HepG2 (cell line): ENCODE results near the gene NLE1. TPM values are rescaled to one million over a fixed set of nuclear protein-coding genes. Genes with fewer than 3 reads are reported as not detected.
A peak's percentile ranks its signal among the peaks of the same experiment; 100 is the strongest.

Source experiments
- ELF4 ChIP-seq: sonication (generic); formaldehyde crosslinking; IDR thresholded peaks from 2 replicates; pipeline ENCODE4 v1.5.0; 2020; ENCODE audit warnings: missing genetic modification reagents, mild to moderate bottlenecking, moderate library complexity, borderline replicate concordance
- FOXP1 ChIP-seq, 2 experiments: fragments of 450-650 bp in 1 of 2; IDR thresholded peaks; 2 replicates each; pipeline ENCODE4 v1.6.1; 2017 to 2018; ENCODE audit warnings: antibody characterized with exemption in 1 of 2
- HHEX ChIP-seq: IDR thresholded peaks from 2 replicates; pipeline ENCODE4 v1.6.1; 2016; ENCODE audit warnings: control low read depth
- HNF4G ChIP-seq, 2 experiments: sonication (generic) in 1 of 2; formaldehyde crosslinking in 1 of 2; IDR thresholded peaks; 2 replicates each; pipeline versions ENCODE4 v1.4.0 to v1.6.1; 2011 to 2020; ENCODE audit warnings: borderline replicate concordance in 2 of 2, low read depth in 2 of 2, mild to moderate bottlenecking in 2 of 2, low read length in 1 of 2, missing genetic modification reagents in 1 of 2, moderate library complexity in 1 of 2
- KLF11 ChIP-seq: IDR thresholded peaks from 2 replicates; pipeline ENCODE4 v1.6.1; 2016; ENCODE audit warnings: missing compliant biosample characterization
- LCORL ChIP-seq, 2 experiments: fragments of 450-650 bp in 1 of 2; sonication (generic) in 1 of 2; formaldehyde crosslinking in 1 of 2; IDR thresholded peaks; 2 replicates each; pipeline versions ENCODE4 v1.5.0 to v1.6.1; 2017 to 2020; ENCODE audit warnings: antibody characterized with exemption in 1 of 2, missing genetic modification reagents in 1 of 2
- MBNL3 ChIP-seq: fragments of 250-450 bp; sonication (Bioruptor Pico); conservative IDR thresholded peaks from 2 replicates; pipeline ENCODE4 v1.8.0; 2022; ENCODE audit warnings: mild to moderate bottlenecking, inconsistent platforms
- MXD4 ChIP-seq: IDR thresholded peaks from 2 replicates; pipeline ENCODE4 v1.6.1; 2016; ENCODE audit warnings: mild to moderate bottlenecking, missing biosample characterization, missing genetic modification reagents
- NFRKB ChIP-seq: fragments of 450-650 bp; IDR thresholded peaks from 2 replicates; pipeline ENCODE4 v1.6.1; 2017
- NR2F2 ChIP-seq: IDR thresholded peaks from 2 replicates; pipeline ENCODE4 v1.6.1; 2012; ENCODE audit warnings: low read depth, inconsistent platforms, borderline replicate concordance
- PHF20 ChIP-seq: sonication (generic); formaldehyde crosslinking; IDR thresholded peaks from 2 replicates; pipeline ENCODE4 v1.5.0; 2020; ENCODE audit warnings: mild to moderate bottlenecking, missing genetic modification reagents
- RXRB ChIP-seq: IDR thresholded peaks from 2 replicates; pipeline ENCODE4 v1.6.1; 2016; ENCODE audit warnings: borderline replicate concordance, missing genetic modification reagents, missing compliant biosample characterization
- SATB2 ChIP-seq: sonication (generic); formaldehyde crosslinking; IDR thresholded peaks from 2 replicates; pipeline ENCODE4 v1.5.0; 2020; ENCODE audit warnings: missing genetic modification reagents
- TAF15 ChIP-seq: fragments of 200-400 bp; formaldehyde crosslinking; IDR thresholded peaks from one replicate; pipeline ENCODE4 v1.6.1; 2018; ENCODE audit warnings: mild to moderate bottlenecking, low read depth, low read length; ENCODE audit not compliant: poor library complexity, severe bottlenecking
- ZNF256 ChIP-seq: sonication (generic); formaldehyde crosslinking; conservative IDR thresholded peaks from 2 replicates; pipeline ENCODE4 v1.4.0; 2020; ENCODE audit warnings: missing genetic modification reagents
- ZNF326 ChIP-seq: sonication (generic); formaldehyde crosslinking; IDR thresholded peaks from 2 replicates; pipeline ENCODE4 v1.4.0; 2020; ENCODE audit warnings: missing genetic modification reagents, borderline replicate concordance
- ZNF564 ChIP-seq: sonication (generic); formaldehyde crosslinking; IDR thresholded peaks from 2 replicates; pipeline ENCODE4 v1.8.1; 2023; ENCODE audit warnings: mild to moderate bottlenecking, missing genetic modification reagents
- ZNF720 ChIP-seq: sonication (generic); formaldehyde crosslinking; IDR thresholded peaks from 2 replicates; pipeline ENCODE4 v1.4.0; 2020; ENCODE audit warnings: missing genetic modification reagents
- polyA plus RNA-seq, 8 experiments: library from polyadenylated mRNA; depleted of rRNA in 3 of 8; stranded (reverse) in 7 of 8; unstranded in 1 of 8; fragments of >200 nt; fragmentation: Illumina TruSeq in 4 of 8; extraction: Trizol in 4 of 8; gene quantifications; 2 replicates each; pipeline versions ENCODE4 v1.2.1 to v1.2.3, GENCODE V29; 2011 to 2016; ENCODE audit warnings: low read depth in 4 of 8, missing spikeins in 1 of 8, mixed read lengths in 1 of 8; ENCODE audit not compliant: insufficient read depth in 1 of 8
- total RNA-seq, 5 experiments: library from RNA; depleted of rRNA; stranded (reverse); fragments of >200 nt; fragmentation: Illumina TruSeq; extraction: Trizol; gene quantifications; 2 replicates each; pipeline ENCODE4 v1.2.3, GENCODE V29; 2016; ENCODE audit warnings: low read depth in 1 of 5
- TF ChIP-seq, protein P1 (sequence below): fragments of 450-650 bp; IDR thresholded peaks from 2 replicates; pipeline ENCODE4 v1.6.1; 2017; ENCODE audit warnings: mild to moderate bottlenecking
- TF ChIP-seq, protein P2 (sequence below): IDR thresholded peaks from 2 replicates; pipeline ENCODE4 v1.6.1; 2016; ENCODE audit warnings: control low read depth
- TF ChIP-seq, protein P3 (sequence below): sonication (generic); formaldehyde crosslinking; IDR thresholded peaks from 2 replicates; pipeline ENCODE4 v1.4.0; 2020; ENCODE audit warnings: missing genetic modification reagents, borderline replicate concordance

The NLE1 gene
- total and polyA plus RNA-seq, 2 of the 13 experiments (the other 11 are each of a cell fraction or from before 2014, with no cell fraction given): 20.3 to 34.5 TPM

DNA sequence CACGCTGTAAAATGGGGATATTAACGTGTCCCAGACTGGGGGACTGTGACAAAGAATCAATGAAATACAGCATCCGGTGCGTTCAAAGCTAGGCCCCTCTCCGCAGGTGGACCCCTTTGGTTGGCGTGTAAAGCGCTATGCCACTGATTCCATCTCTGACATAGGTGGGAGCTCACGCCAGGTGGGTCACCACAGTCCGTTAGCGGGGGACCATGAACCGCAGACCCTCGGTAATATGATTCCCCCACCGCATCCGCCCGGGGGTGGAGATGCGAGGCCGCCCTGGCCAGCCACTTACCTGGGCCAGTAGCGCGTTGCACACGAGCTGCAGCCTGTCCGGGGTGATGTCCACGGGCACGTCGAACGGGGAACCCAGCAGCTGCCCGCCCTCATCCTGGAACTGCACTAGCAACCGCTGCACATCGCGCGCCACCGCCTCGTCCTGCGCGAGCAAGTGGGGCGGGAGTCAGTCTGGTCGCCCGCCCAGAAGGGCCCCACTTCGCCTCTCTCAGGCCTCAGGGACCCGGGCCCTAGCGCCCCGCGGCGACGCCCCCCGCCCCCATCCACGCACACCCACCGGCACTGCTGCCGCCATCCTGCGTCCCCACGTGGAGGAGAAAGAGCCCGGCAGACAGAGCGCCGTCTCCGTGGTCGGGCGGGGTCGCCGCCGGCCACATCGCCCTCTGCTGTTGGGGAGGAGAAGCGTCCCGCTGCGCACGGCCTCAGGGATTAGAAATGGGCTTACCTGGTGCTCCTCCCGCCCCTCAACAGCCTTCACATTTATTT, at the start of gene NLE1 (continued):
- TF ChIP-seq HNF4G (IDR thresholded peaks at IDR 0.05; ENCODE audit: borderline replicate concordance, low read depth, low read length) (no peak), HNF4G (CRISPR knock-in tag; IDR thresholded peaks at IDR 0.05; ENCODE audit: borderline replicate concordance, low read depth) (no peak; the same call in 1 of the 2 replicates), NR2F2 (no peak), ZNF326 (CRISPR knock-in tag) (0 out of 2 replicates have a peak, but pooled peaks have one; percentile 36), ELF4 (no peak), FOXP1 (IDR thresholded peaks at IDR 0.05) (no peak), FOXP1 (CRISPR knock-in tag; IDR thresholded peaks at IDR 0.05) (peak; percentile 28; the same call in 1 of the 2 replicates), ZNF564 (peak; percentile 68; the same call in 1 of the 2 replicates), TAF15 (peak; percentile 35), ZNF256 (CRISPR knock-in tag) (no peak), SATB2 (no peak), NFRKB (no peak), LCORL (IDR thresholded peaks at IDR 0.05) (no peak), LCORL (CRISPR knock-in tag; IDR thresholded peaks at IDR 0.05) (no peak; the same call in 1 of the 2 replicates), ZNF720 (CRISPR knock-in tag) (no peak), MXD4 (CRISPR knock-in tag) (peak; percentile 100), PHF20 (CRISPR knock-in tag) (peak; percentile 77), KLF11 (CRISPR knock-in tag) (no peak), HHEX (CRISPR knock-in tag) (no peak), RXRB (peak; percentile 40; the same call in 1 of the 2 replicates), MBNL3 (CRISPR knock-in tag) (no peak)
- TF ChIP-seq, protein P1, sequence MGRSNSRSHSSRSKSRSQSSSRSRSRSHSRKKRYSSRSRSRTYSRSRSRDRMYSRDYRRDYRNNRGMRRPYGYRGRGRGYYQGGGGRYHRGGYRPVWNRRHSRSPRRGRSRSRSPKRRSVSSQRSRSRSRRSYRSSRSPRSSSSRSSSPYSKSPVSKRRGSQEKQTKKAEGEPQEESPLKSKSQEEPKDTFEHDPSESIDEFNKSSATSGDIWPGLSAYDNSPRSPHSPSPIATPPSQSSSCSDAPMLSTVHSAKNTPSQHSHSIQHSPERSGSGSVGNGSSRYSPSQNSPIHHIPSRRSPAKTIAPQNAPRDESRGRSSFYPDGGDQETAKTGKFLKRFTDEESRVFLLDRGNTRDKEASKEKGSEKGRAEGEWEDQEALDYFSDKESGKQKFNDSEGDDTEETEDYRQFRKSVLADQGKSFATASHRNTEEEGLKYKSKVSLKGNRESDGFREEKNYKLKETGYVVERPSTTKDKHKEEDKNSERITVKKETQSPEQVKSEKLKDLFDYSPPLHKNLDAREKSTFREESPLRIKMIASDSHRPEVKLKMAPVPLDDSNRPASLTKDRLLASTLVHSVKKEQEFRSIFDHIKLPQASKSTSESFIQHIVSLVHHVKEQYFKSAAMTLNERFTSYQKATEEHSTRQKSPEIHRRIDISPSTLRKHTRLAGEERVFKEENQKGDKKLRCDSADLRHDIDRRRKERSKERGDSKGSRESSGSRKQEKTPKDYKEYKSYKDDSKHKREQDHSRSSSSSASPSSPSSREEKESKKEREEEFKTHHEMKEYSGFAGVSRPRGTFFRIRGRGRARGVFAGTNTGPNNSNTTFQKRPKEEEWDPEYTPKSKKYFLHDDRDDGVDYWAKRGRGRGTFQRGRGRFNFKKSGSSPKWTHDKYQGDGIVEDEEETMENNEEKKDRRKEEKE: no peak
- TF ChIP-seq, protein P2, sequence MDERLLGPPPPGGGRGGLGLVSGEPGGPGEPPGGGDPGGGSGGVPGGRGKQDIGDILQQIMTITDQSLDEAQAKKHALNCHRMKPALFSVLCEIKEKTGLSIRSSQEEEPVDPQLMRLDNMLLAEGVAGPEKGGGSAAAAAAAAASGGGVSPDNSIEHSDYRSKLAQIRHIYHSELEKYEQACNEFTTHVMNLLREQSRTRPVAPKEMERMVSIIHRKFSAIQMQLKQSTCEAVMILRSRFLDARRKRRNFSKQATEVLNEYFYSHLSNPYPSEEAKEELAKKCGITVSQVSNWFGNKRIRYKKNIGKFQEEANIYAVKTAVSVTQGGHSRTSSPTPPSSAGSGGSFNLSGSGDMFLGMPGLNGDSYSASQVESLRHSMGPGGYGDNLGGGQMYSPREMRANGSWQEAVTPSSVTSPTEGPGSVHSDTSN (CRISPR knock-in tag): no peak
- TF ChIP-seq, protein P3, sequence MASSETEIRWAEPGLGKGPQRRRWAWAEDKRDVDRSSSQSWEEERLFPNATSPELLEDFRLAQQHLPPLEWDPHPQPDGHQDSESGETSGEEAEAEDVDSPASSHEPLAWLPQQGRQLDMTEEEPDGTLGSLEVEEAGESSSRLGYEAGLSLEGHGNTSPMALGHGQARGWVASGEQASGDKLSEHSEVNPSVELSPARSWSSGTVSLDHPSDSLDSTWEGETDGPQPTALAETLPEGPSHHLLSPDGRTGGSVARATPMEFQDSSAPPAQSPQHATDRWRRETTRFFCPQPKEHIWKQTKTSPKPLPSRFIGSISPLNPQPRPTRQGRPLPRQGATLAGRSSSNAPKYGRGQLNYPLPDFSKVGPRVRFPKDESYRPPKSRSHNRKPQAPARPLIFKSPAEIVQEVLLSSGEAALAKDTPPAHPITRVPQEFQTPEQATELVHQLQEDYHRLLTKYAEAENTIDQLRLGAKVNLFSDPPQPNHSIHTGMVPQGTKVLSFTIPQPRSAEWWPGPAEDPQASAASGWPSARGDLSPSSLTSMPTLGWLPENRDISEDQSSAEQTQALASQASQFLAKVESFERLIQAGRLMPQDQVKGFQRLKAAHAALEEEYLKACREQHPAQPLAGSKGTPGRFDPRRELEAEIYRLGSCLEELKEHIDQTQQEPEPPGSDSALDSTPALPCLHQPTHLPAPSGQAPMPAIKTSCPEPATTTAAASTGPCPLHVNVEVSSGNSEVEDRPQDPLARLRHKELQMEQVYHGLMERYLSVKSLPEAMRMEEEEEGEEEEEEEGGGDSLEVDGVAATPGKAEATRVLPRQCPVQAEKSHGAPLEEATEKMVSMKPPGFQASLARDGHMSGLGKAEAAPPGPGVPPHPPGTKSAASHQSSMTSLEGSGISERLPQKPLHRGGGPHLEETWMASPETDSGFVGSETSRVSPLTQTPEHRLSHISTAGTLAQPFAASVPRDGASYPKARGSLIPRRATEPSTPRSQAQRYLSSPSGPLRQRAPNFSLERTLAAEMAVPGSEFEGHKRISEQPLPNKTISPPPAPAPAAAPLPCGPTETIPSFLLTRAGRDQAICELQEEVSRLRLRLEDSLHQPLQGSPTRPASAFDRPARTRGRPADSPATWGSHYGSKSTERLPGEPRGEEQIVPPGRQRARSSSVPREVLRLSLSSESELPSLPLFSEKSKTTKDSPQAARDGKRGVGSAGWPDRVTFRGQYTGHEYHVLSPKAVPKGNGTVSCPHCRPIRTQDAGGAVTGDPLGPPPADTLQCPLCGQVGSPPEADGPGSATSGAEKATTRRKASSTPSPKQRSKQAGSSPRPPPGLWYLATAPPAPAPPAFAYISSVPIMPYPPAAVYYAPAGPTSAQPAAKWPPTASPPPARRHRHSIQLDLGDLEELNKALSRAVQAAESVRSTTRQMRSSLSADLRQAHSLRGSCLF: no peak
